Spinal cord (tissue), 10 donors: ENCODE measurements around the gene CRAMP1. TPM values are rescaled to one million over a fixed set of nuclear protein-coding genes. Genes with fewer than 3 reads are reported as not detected.

ENCODE experiments used
- DNase-seq, 6 donors: peaks; one replicate each; pipeline versions ENCODE4 v3.0.0 to v3.0.0-alpha.2; 2013 to 2015; ENCODE audit warnings: low spot score in 6 of 6, low read depth in 4 of 6
- H3K27ac ChIP-seq: one replicate; pipeline ENCODE4 v1.5.1; 2013; ENCODE audit warnings: low read depth, low read length, control low read depth
- H3K27me3 ChIP-seq: one replicate; pipeline ENCODE4 v1.6.1; 2013; ENCODE audit warnings: low read length; ENCODE audit not compliant: control insufficient read depth, insufficient read depth
- H3K36me3 ChIP-seq: one replicate; pipeline ENCODE4 v1.6.1; 2013; ENCODE audit warnings: low read length; ENCODE audit not compliant: control insufficient read depth, insufficient read depth
- H3K4me1 ChIP-seq: one replicate; pipeline ENCODE4 v1.6.1; 2013; ENCODE audit warnings: low read length; ENCODE audit not compliant: control insufficient read depth, insufficient read depth
- H3K4me3 ChIP-seq: one replicate; pipeline ENCODE4 v1.5.1; 2013; ENCODE audit warnings: low read depth, low read length, control low read depth
- H3K9me3 ChIP-seq: one replicate; pipeline ENCODE4 v1.6.1; 2013; ENCODE audit warnings: low read length; ENCODE audit not compliant: control insufficient read depth, insufficient read depth
- WGBS: methylation state at CpG from one replicate; pipeline ENCODE4 v1.1.5; 2013; ENCODE audit warnings: missing lambda C conversion rate; ENCODE audit not compliant: insufficient coverage; 5-methylcytosine and 5-hydroxymethylcytosine counted together
- polyA plus RNA-seq, 2 donors: library from polyadenylated mRNA; unstranded; fragments of 120-200 nt; gene quantifications; one replicate each; pipeline ENCODE4 v1.2.1, GENCODE V29; 2013; ENCODE audit not compliant: insufficient read length in 2 of 2
- total RNA-seq, 2 donors: library from RNA; depleted of rRNA in 1 of 2; stranded (reverse); fragments of 120-200 nt in 1 of 2; fragments of >200 nt in 1 of 2; gene quantifications; one replicate each; pipeline versions ENCODE4 v1.2.3 to v1.2.4, GENCODE V29; 2013 to 2014
- donor health status: healthy.

Gene CRAMP1
- total and polyA plus RNA-seq, 4 donors: 7.9 to 24.4 (median 17.8) TPM

DNA sequence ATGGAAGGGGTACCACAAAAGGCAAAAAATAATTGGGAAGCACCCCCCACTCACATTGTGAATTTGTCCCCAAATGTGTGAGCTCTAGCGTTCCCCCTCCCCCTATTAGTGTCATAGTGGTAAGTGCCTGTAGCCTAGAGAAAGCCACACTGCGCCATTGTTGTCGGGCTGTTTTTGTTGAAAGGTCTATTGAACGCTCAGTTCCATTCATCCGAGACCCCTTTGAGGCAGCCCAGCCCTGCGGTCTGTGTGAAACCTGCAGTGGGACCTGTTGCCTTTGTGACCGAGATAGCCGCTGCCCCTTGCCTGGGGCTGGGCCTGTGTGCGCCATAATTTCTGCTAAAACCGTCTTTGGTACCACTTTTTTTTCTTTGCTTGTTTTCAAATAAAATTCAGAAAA, 68.9 kb downstream of the CRAMP1 start:
- no peaks in the 10 kb centered on the region for H3K27me3 ChIP-seq
- H3K4me1 ChIP-seq: peaks cover 25% of the 10 kb centered on the region
- WGBS: 41% methylated on average over 7 of the region's 10 CpGs
- no peaks in the 10 kb centered on the region for H3K9me3 ChIP-seq
- H3K36me3 ChIP-seq: peaks cover 38% of the 10 kb centered on the region
- H3K27ac ChIP-seq: no peak overlapping the region
- H3K4me3 ChIP-seq: no peak overlapping the region
- DNase-seq: peak in 2 of 6 donors; percentile 23 to 29

DNA sequence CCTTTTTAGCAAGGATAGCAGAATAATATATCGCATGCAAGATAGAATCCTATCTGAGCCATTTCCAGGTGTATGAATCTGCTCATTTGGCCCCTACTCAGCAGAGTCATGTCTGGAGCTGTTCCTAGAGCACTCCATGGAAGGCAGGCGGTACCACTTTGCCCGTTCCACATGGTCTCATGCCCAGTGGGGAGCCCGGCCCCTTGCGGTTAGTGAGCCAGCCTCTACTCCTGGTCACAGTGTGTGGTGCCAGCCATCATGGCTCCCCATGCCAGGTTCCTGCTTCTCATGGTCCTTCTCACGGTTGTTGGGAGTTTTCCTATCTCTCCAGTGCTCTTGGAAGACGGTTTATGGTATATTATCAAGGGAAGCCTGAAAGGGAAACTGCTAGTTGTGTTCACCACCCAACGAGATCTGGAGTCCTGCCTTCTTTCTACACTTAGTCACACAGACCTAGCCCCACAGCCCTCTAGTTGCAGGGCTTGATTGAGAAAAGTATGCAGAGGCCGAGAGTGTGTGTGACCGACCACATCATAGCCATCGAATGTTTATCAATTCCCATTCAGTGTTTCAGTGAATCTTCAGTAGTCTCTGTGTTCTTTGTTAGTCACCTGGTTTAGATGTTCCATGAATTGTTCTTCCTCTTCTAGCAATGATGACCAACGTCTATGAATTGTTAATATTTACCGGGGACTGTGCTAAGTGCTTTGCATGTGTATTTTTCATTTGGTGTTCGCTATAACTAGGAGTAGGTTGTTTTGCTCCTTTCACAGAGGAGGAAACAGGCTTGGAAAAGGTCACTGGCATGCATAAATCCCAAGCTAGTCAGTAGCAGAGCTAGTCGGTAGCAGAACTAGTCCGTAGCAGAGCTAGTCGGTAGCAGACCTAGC, 75.5 kb downstream of the CRAMP1 start:
- Histone ChIP-seq H3K36me3 (peaks cover 67% of the 10 kb centered on the region), H3K27me3 (no peaks in the 10 kb centered on the region), H3K27ac (no peak overlapping the region), H3K9me3 (no peaks in the 10 kb centered on the region), H3K4me1 (no peaks in the 10 kb centered on the region), H3K4me3 (no peak overlapping the region)
- WGBS: 89% methylated on average over 12 of the region's 17 CpGs
- no peak for DNase-seq

GRCh38 chr16:1688807-1689560, 76.8 kb downstream of the CRAMP1 start:
- peaks cover 73% of the 10 kb centered on the region for H3K36me3 ChIP-seq
- no peaks in the 10 kb centered on the region for H3K9me3 ChIP-seq
- DNase-seq: no peak
- no peak overlapping the region for H3K27ac ChIP-seq
- H3K4me3 ChIP-seq: no peak overlapping the region
- no peaks in the 10 kb centered on the region for H3K4me1 ChIP-seq
- WGBS: 95% methylated on average over 6 of the region's 10 CpGs
- no peaks in the 10 kb centered on the region for H3K27me3 ChIP-seq

- Histone ChIP-seq H3K4me3 (no peak overlapping the region), H3K27ac (no peak overlapping the region), H3K27me3 (no peaks in the 10 kb centered on the region), H3K4me1 (no peaks in the 10 kb centered on the region), H3K9me3 (no peaks in the 10 kb centered on the region), H3K36me3 (peaks cover 70% of the 10 kb centered on the region)
- WGBS: 100% methylated on average over 9 of the region's 13 CpGs
- no peak for DNase-seq
Observed at GRCh38 chr16:1689853-1690252, 77.7 kb downstream of the CRAMP1 start.

GRCh38 chr16:1690810-1691209, 78.7 kb downstream of the CRAMP1 start:
- DNase-seq: no peak
- H3K9me3 ChIP-seq: no peaks in the 10 kb centered on the region
- H3K4me3 ChIP-seq: no peak overlapping the region
- peaks cover 72% of the 10 kb centered on the region for H3K36me3 ChIP-seq
- H3K4me1 ChIP-seq: no peaks in the 10 kb centered on the region
- H3K27me3 ChIP-seq: no peaks in the 10 kb centered on the region
- WGBS: no CpG with 5 or more reads among the region's 1 CpG
- no peak overlapping the region for H3K27ac ChIP-seq

GRCh38 chr16:1691276-1691675, 79.1 kb downstream of the CRAMP1 start:
- Histone ChIP-seq H3K4me3 (no peak overlapping the region), H3K27me3 (no peaks in the 10 kb centered on the region), H3K27ac (no peak overlapping the region), H3K36me3 (peaks cover 70% of the 10 kb centered on the region), H3K9me3 (no peaks in the 10 kb centered on the region), H3K4me1 (no peaks in the 10 kb centered on the region)
- DNase-seq: no peak

DNA sequence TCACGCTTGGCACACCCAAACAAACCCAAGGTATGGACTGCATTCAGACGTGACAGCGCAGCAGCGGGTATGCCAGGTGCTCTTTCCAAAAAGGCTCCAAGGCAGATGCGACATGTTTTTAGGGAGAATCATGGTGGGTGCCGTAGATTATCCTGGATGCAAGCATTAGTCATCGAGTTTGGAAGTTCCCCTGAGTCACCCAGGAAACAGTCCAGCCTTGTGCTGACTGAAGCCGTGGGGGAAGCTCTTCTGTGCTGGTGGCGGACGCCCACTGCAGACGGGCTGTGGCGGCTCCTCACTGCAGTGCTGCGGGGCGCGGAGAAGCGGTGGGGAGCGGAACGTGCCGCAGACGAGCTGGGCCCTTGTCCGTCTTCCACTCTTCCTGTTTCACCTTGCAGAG, 79.8 kb downstream of the CRAMP1 start:
- no peak overlapping the region for H3K4me3 ChIP-seq
- no peaks in the 10 kb centered on the region for H3K9me3 ChIP-seq
- H3K4me1 ChIP-seq: no peaks in the 10 kb centered on the region
- no peak overlapping the region for H3K27ac ChIP-seq
- H3K36me3 ChIP-seq: peaks cover 68% of the 10 kb centered on the region
- H3K27me3 ChIP-seq: no peaks in the 10 kb centered on the region
- 96% methylated on average over 21 of the region's 21 CpGs for WGBS
- no peak for DNase-seq

DNA sequence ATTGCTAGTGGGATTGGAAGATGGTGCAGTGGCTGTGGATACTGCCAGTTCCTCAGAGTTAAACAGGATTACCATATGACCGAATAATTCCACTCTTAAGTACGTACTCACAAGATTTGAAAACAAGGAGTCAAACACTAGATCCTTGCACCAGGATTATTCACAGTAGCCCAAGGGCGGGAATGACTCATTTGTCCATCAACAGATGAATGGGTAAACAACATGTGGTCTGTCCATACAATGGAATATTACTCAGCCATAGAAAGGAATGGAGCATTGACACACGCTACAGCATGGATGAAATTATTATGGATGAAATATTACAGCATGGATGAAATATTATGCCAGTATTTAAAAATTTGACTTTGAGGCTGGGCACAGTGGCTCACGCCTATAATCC, 84.7 kb downstream of the CRAMP1 start:
- Histone ChIP-seq H3K36me3 (peaks cover 73% of the 10 kb centered on the region), H3K27ac (no peak overlapping the region), H3K9me3 (no peaks in the 10 kb centered on the region), H3K27me3 (no peaks in the 10 kb centered on the region), H3K4me3 (no peak overlapping the region), H3K4me1 (no peaks in the 10 kb centered on the region)
- DNase-seq: no peak
- WGBS: 100% methylated on average over 1 of the region's 5 CpGs

- DNase-seq: no peak
- H3K27me3 ChIP-seq: no peaks in the 10 kb centered on the region
- no peaks in the 10 kb centered on the region for H3K4me1 ChIP-seq
- 91% methylated on average over 10 of the region's 10 CpGs for WGBS
- H3K36me3 ChIP-seq: peaks cover 65% of the 10 kb centered on the region
- no peak overlapping the region for H3K4me3 ChIP-seq
- no peaks in the 10 kb centered on the region for H3K9me3 ChIP-seq
- no peak overlapping the region for H3K27ac ChIP-seq
Observed at GRCh38 chr16:1698680-1699079, 86.5 kb downstream of the CRAMP1 start.

GRCh38 chr16:1700246-1700645, 88.1 kb downstream of the CRAMP1 start:
- Histone ChIP-seq H3K27me3 (no peaks in the 10 kb centered on the region), H3K9me3 (no peaks in the 10 kb centered on the region), H3K4me3 (no peak overlapping the region), H3K27ac (no peak overlapping the region), H3K36me3 (peaks cover 55% of the 10 kb centered on the region), H3K4me1 (peaks cover 5% of the 10 kb centered on the region)
- WGBS: 89% methylated on average over 3 of the region's 3 CpGs
- no peak for DNase-seq
